Endothelial cell of umbilical vein (primary cell): ENCODE data around the gene SLC12A1. TPM values are rescaled to one million over a fixed set of nuclear protein-coding genes. Genes with fewer than 3 reads are reported as not detected.

Experiments
- BruUV-seq: library from RNA; stranded (reverse); fragments of 400-500 nt; replicated peaks from 2 replicates; lab custom pipeline; 2021; lab: Mats Ljungman, UMichigan
- CTCF ChIA-PET: fragments of 300-600, 350-600 bp; sonication (Branson Sonifier 250); formaldehyde crosslinking; loops from one replicate; lab custom pipeline; 2021; ENCODE audit warnings: antibody characterized with exemption, inconsistent platforms; lab: Charles Lee
- POLR2A ChIA-PET: fragments of 300-600, 350-600 bp; sonication (Branson Sonifier 250); formaldehyde crosslinking; loops from one replicate; lab custom pipeline; 2021; ENCODE audit warnings: antibody characterized with exemption, inconsistent platforms; lab: Charles Lee
- DNase-seq: peaks from one replicate; pipeline ENCODE4 v3.0.0-alpha.2; 2011; ENCODE audit warnings: low read depth, low spot score
- FAIRE-seq: peaks from 2 replicates; lab custom pipeline; 2011; peaks lifted over from hg19 to GRCh38; lab: Jason Lieb, UNC
- H2AFZ ChIP-seq: 2 replicates; pipeline ENCODE4 v1.6.0; 2012; ENCODE audit warnings: low read depth, low read length, control low read depth, inconsistent platforms
- H3K27ac ChIP-seq: 2 replicates; pipeline ENCODE4 v1.5.1; 2011; ENCODE audit warnings: low read depth, mild to moderate bottlenecking, control low read depth, low read length, moderate library complexity; ENCODE audit not compliant: insufficient read depth
- H3K27me3 ChIP-seq, 2 experiments: 2 replicates each; pipeline versions ENCODE4 v1.6.0 to v1.6.1; 2011; ENCODE audit warnings: low read length in 2 of 2, mixed read lengths in 1 of 2; ENCODE audit not compliant: control insufficient read depth in 2 of 2, insufficient read depth in 2 of 2
- H3K36me3 ChIP-seq, 2 experiments: 2 replicates in 1 of 2; 3 replicates in 1 of 2; pipeline ENCODE4 v1.5.1; 2011; ENCODE audit warnings: low read length in 2 of 2, mild to moderate bottlenecking in 1 of 2, moderate library complexity in 1 of 2; ENCODE audit not compliant: control insufficient read depth in 2 of 2, insufficient read depth in 2 of 2; ENCODE audit errors: extremely low read depth in 1 of 2
- H3K4me1 ChIP-seq: 3 replicates; pipeline ENCODE4 v1.5.1; 2011; ENCODE audit warnings: mild to moderate bottlenecking, low read length; ENCODE audit not compliant: control insufficient read depth, insufficient read depth; ENCODE audit errors: extremely low read depth
- H3K4me2 ChIP-seq: 2 replicates; pipeline ENCODE4 v1.6.1; 2011; ENCODE audit warnings: low read length, control low read depth, mixed read lengths; ENCODE audit not compliant: insufficient read depth
- H3K4me3 ChIP-seq, 3 experiments: fragments of 200-600 bp in 1 of 3; sonication (generic), shearing (Covaris generic) in 1 of 3; replicated peaks in 1 of 3; 2 replicates each; pipeline ENCODE4 v1.5.1; 2011 to 2016; ENCODE audit warnings: control low read depth in 3 of 3, low read length in 3 of 3, mild to moderate bottlenecking in 2 of 3, inconsistent platforms in 1 of 3, low read depth in 1 of 3, moderate library complexity in 1 of 3; ENCODE audit not compliant: insufficient read depth in 1 of 3
- H3K79me2 ChIP-seq: 2 replicates; pipeline ENCODE4 v1.6.0; 2012; ENCODE audit warnings: low read length, inconsistent platforms; ENCODE audit not compliant: control insufficient read depth, insufficient read depth
- H3K9ac ChIP-seq: replicated peaks from 2 replicates; pipeline ENCODE3; 2011; ENCODE audit warnings: low read length, control low read depth; ENCODE audit not compliant: insufficient read depth; ENCODE audit errors: extremely low read depth
- H3K9me1 ChIP-seq: replicated peaks from 3 replicates; pipeline ENCODE4 v1.6.0; 2011; ENCODE audit warnings: mild to moderate bottlenecking, low read length; ENCODE audit not compliant: control insufficient read depth, insufficient read depth; ENCODE audit errors: extremely low read depth
- H3K9me3 ChIP-seq: replicated peaks from 2 replicates; pipeline ENCODE4 v1.5.1; 2012; ENCODE audit warnings: low read length, inconsistent platforms; ENCODE audit not compliant: control insufficient read depth, insufficient read depth
- H4K20me1 ChIP-seq: replicated peaks from 2 replicates; pipeline ENCODE3; 2011; ENCODE audit warnings: mild to moderate bottlenecking, low read length; ENCODE audit not compliant: control insufficient read depth, insufficient read depth; ENCODE audit errors: extremely low read depth
- CTCF ChIP-seq, 2 donors: IDR thresholded peaks; 1 replicate in 1 of 2; 2 replicates in 1 of 2; pipeline ENCODE4 v1.5.1; 2011; ENCODE audit warnings: low read length in 2 of 2, mild to moderate bottlenecking in 2 of 2, moderate library complexity in 2 of 2, control low read depth in 1 of 2, inconsistent platforms in 1 of 2, low read depth in 1 of 2; ENCODE audit not compliant: insufficient read depth in 1 of 2; ENCODE audit errors: extremely low read depth in 1 of 2
- EZH2 ChIP-seq: IDR thresholded peaks from 2 replicates; pipeline ENCODE4 v1.6.1; 2012; ENCODE audit warnings: borderline replicate concordance, low read depth, mild to moderate bottlenecking, moderate library complexity, low read length, inconsistent platforms; ENCODE audit not compliant: severe bottlenecking
- FOS ChIP-seq: IDR thresholded peaks from 2 replicates; pipeline ENCODE4 v1.6.1; 2011; ENCODE audit warnings: mild to moderate bottlenecking, low read length, moderate library complexity, borderline replicate concordance; ENCODE audit not compliant: insufficient read depth
- GATA2 ChIP-seq: IDR thresholded peaks from 2 replicates; pipeline ENCODE4 v1.7.0; 2011; ENCODE audit warnings: low read depth, mild to moderate bottlenecking, moderate library complexity, mixed read lengths, low read length; ENCODE audit not compliant: insufficient read length, insufficient read depth
- JUN ChIP-seq: IDR thresholded peaks from 2 replicates; pipeline ENCODE4 v1.6.1; 2011; ENCODE audit warnings: borderline replicate concordance, low read depth; ENCODE audit not compliant: insufficient read length, insufficient read depth
- MAX ChIP-seq: IDR thresholded peaks from 2 replicates; pipeline ENCODE4 v1.6.1; 2011; ENCODE audit not compliant: insufficient read depth, insufficient read length
- MYC ChIP-seq: IDR thresholded peaks from one replicate; pipeline ENCODE4 v1.6.1; 2011; ENCODE audit warnings: mild to moderate bottlenecking, low read depth, low read length
- POLR2A ChIP-seq: IDR thresholded peaks from 2 replicates; pipeline ENCODE4 v1.6.1; 2012; ENCODE audit warnings: low read depth, mild to moderate bottlenecking, control low read depth, low read length
- POLR2AphosphoS5 ChIP-seq: IDR thresholded peaks from 2 replicates; pipeline ENCODE4 v1.6.1; 2012; ENCODE audit warnings: low read depth, mild to moderate bottlenecking, control low read depth, low read length, moderate library complexity; ENCODE audit not compliant: insufficient read depth
- dilution Hi-C: fragments of 300-500 bp; cut with MboI; formaldehyde crosslinking; loops from one replicate; pipeline ENCODE4 v1.15.0; 2019; ENCODE audit warnings: low sequenced_read_pairs; ENCODE audit not compliant: extremely low pct_ligation_motif_present
- intact Hi-C: fragments of 100-400 bp; cut with micrococcal nuclease; formaldehyde crosslinking; loops from one replicate; pipeline ENCODE4 v1.10.0; 2022
- polyA plus RNA-seq, 4 experiments: library from polyadenylated mRNA; depleted of rRNA in 3 of 4; stranded (reverse) in 3 of 4; unstranded in 1 of 4; fragments of >200 nt; gene quantifications; 2 replicates each; pipeline versions ENCODE4 v1.2.1 to v1.2.3, GENCODE V29; 2011 to 2012; ENCODE audit warnings: missing spikeins in 1 of 4
- total RNA-seq: library from RNA; stranded (reverse); gene quantifications from 2 replicates; pipeline ENCODE4 v1.2.3, GENCODE V29; 2021

SLC12A1 gene
- total and polyA plus RNA-seq, 2 donors (not counting 3 experiments of a cell fraction or from before 2014, with no cell fraction given) = not detected

- Histone ChIP-seq H3K27ac (no peak overlapping the region), H3K4me1 (peaks cover 3% of the 10 kb centered on the region), H3K27me3 (peaks cover 8 to 11% of the 10 kb centered on the region in 2 experiments), H3K36me3 (no peaks in the 10 kb centered on the region), H3K9me3 (no peaks in the 10 kb centered on the region), H2AFZ (no peak overlapping the region), H4K20me1 (no peaks in the 10 kb centered on the region), H3K4me2 (no peak overlapping the region), H3K4me3 (no peak overlapping the region), H3K9me1 (no peaks in the 10 kb centered on the region), H3K9ac (no peak overlapping the region), H3K79me2 (no peaks in the 10 kb centered on the region)
- no TSS peak for BruUV-seq
- FAIRE-seq (no peak), DNase-seq (no peak)
- intact Hi-C loops (loop anchor here (10.0 kb wide), 1 partner anchor 567 kb away; the partner anchor contains the start of gene SEMA6D), dilution Hi-C loops (no loop called here)
- TF ChIP-seq MYC (no peak), EZH2 (no peak), GATA2 (no peak), POLR2A (no peak), POLR2AphosphoS5 (no peak), JUN (no peak), CTCF (IDR thresholded peaks at IDR 0.05; ENCODE audit: extremely low read depth in 1 of 2, insufficient read depth in 1 of 2, low read depth in 1 of 2, low read length in 2 of 2) (no peak), MAX (no peak), FOS (no peak)
- POLR2A ChIA-PET = no interaction called here
- CTCF ChIA-PET = no interaction called here
These were observed 75.6 kb downstream of the SLC12A1 start for GRCh38 chr15:48281674-48282073.
